Gastroesophageal sphincter (tissue), 4 donors: ENCODE results near the gene UBE2I. TPM values are rescaled to one million over a fixed set of nuclear protein-coding genes. Genes with fewer than 3 reads are reported as not detected.

Source experiments
- ATAC-seq: fragments of 150-250 bp; one replicate; pipeline ENCODE4 v1.9.1; 2016; ENCODE audit warnings: mild to moderate bottlenecking, moderate library complexity
- H3K27ac ChIP-seq, 4 donors: fragments of 200-600 bp; sonication (generic) in 3 of 4; 1 replicate in 3 of 4; 2 replicates in 1 of 4; pipeline ENCODE4 v1.5.1; 2016 to 2019
- H3K27me3 ChIP-seq: fragments of 200-600 bp; sonication (generic); one replicate; pipeline ENCODE4 v1.5.1; 2019
- H3K36me3 ChIP-seq, 2 donors: fragments of 200-600 bp; sonication (generic); one replicate each; pipeline ENCODE4 v1.5.1; 2019; ENCODE audit warnings: control low read depth in 1 of 2
- H3K4me1 ChIP-seq, 3 donors: fragments of 200-600 bp; sonication (generic); 1 replicate in 2 of 3; 2 replicates in 1 of 3; pipeline ENCODE4 v1.5.1; 2016 to 2019; ENCODE audit warnings: control low read depth in 2 of 3
- H3K4me3 ChIP-seq, 2 donors: fragments of 200-600 bp; sonication (generic); one replicate each; pipeline ENCODE4 v1.5.1; 2019; ENCODE audit warnings: mild to moderate bottlenecking in 1 of 2, moderate library complexity in 1 of 2
- H3K9me3 ChIP-seq, 3 donors: fragments of 200-600 bp; sonication (generic); one replicate each; pipeline ENCODE4 v1.5.1; 2017 to 2019; ENCODE audit warnings: control low read depth in 2 of 3
- EP300 ChIP-seq: sonication (generic); formaldehyde crosslinking; IDR thresholded peaks from one replicate; pipeline ENCODE4 v1.6.1; 2017; ENCODE audit warnings: antibody characterized with exemption, mild to moderate bottlenecking
- POLR2A ChIP-seq, 2 donors: fragments of 450-650 bp; IDR thresholded peaks; one replicate each; pipeline ENCODE4 v1.6.1; 2017; ENCODE audit warnings: antibody characterized with exemption in 2 of 2, mild to moderate bottlenecking in 2 of 2, moderate library complexity in 1 of 2
- POLR2AphosphoS5 ChIP-seq: sonication (generic); formaldehyde crosslinking; IDR thresholded peaks from one replicate; pipeline ENCODE4 v1.6.1; 2017; ENCODE audit warnings: antibody characterized with exemption
- WGBS, 2 donors: methylation state at CpG; one replicate each; pipeline ENCODE4 v1.1.5; 2018; ENCODE audit warnings: low coverage in 1 of 2; 5-methylcytosine and 5-hydroxymethylcytosine counted together
- total RNA-seq, 4 donors: library from RNA; depleted of rRNA; stranded (reverse); fragments of >200 nt; gene quantifications; one replicate each; pipeline ENCODE4 v1.1.0, GENCODE V29; 2016
- TF ChIP-seq, protein P1 (sequence below), 4 experiments: fragments of 200-600 bp in 2 of 4; fragments of 450-650 bp in 2 of 4; sonication (generic) in 1 of 4; IDR thresholded peaks; one replicate each; pipeline ENCODE4 v1.5.1; 2017 to 2019; ENCODE audit warnings: antibody characterized with exemption in 4 of 4, mild to moderate bottlenecking in 2 of 4, moderate library complexity in 2 of 4

The UBE2I gene
- total RNA-seq, 4 donors from 2014 or later = 53.3 to 95.9 (median 76.9) TPM

DNA sequence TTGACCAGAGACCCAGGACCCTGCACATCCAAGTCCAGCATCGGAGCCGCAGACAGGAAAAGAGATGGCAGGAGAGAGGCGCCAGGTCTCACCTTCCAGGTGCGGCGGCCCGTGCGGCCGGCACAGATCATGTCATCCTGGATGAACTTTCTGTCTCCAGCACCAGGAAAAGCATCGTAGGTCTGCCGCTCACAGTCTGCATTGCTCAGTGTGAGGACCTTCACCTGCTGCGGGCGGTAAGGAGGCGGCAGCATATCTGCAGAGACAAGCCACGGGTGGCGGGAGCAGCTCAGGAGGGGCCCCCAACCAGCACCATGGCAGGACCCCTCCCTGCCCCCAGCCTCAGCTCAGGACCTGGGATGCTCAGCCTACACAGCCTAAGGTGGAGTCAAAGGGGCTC is 35.6 kb upstream of the UBE2I start:
- peaks cover 0 to 8% (median 0%) of the 10 kb centered on the region in 3 donors for H3K9me3 ChIP-seq
- H3K27me3 ChIP-seq = peaks cover 86% of the 10 kb centered on the region
- H3K4me1 ChIP-seq = peaks cover 0 to 11% (median 3%) of the 10 kb centered on the region in 3 donors
- WGBS, 2 donors = no CpG with 5 or more reads among the region's 15 CpGs
- H3K4me3 ChIP-seq = no peak overlapping the region
- TF ChIP-seq, protein P1, sequence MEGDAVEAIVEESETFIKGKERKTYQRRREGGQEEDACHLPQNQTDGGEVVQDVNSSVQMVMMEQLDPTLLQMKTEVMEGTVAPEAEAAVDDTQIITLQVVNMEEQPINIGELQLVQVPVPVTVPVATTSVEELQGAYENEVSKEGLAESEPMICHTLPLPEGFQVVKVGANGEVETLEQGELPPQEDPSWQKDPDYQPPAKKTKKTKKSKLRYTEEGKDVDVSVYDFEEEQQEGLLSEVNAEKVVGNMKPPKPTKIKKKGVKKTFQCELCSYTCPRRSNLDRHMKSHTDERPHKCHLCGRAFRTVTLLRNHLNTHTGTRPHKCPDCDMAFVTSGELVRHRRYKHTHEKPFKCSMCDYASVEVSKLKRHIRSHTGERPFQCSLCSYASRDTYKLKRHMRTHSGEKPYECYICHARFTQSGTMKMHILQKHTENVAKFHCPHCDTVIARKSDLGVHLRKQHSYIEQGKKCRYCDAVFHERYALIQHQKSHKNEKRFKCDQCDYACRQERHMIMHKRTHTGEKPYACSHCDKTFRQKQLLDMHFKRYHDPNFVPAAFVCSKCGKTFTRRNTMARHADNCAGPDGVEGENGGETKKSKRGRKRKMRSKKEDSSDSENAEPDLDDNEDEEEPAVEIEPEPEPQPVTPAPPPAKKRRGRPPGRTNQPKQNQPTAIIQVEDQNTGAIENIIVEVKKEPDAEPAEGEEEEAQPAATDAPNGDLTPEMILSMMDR (IDR thresholded peaks at IDR 0.05) = no peak
- TF ChIP-seq POLR2A (IDR thresholded peaks at IDR 0.05) (no peak), EP300 (no peak), POLR2AphosphoS5 (no peak)
- H3K36me3 ChIP-seq = no peaks in the 10 kb centered on the region
- H3K27ac ChIP-seq = no peak overlapping the region
- no peak for ATAC-seq

DNA sequence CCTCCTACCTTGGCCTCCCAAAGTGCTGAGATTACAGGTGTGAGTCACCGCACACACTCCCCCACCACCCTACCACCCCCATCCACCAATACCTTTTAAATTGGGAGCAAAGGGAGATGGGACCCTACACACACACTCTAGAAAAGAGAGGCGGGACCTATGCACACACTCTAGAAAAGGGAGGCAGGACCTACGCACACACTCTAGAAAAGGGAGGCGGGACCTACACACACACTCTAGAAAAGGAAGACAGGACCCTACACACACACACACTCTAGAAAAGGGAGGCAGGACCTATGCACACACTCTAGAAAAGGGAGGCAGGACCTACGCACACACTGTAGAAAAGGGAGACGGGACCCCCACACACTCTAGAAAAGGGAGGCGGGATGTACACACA is 34.7 kb upstream of the UBE2I start:
- no peak overlapping the region for H3K4me3 ChIP-seq
- 69% methylated on average over 5 of the region's 7 CpGs; no CpG with 5 or more reads in 1 of the 2 donors for WGBS, 2 donors
- ATAC-seq = no peak
- H3K4me1 ChIP-seq = peaks cover 0 to 11% (median 3%) of the 10 kb centered on the region in 3 donors
- peaks cover 0 to 8% (median 0%) of the 10 kb centered on the region in 3 donors for H3K9me3 ChIP-seq
- no peaks in the 10 kb centered on the region for H3K36me3 ChIP-seq
- H3K27ac ChIP-seq = no peak overlapping the region
- H3K27me3 ChIP-seq = peaks cover 89% of the 10 kb centered on the region
- TF ChIP-seq POLR2A (IDR thresholded peaks at IDR 0.05) = no peak

DNA sequence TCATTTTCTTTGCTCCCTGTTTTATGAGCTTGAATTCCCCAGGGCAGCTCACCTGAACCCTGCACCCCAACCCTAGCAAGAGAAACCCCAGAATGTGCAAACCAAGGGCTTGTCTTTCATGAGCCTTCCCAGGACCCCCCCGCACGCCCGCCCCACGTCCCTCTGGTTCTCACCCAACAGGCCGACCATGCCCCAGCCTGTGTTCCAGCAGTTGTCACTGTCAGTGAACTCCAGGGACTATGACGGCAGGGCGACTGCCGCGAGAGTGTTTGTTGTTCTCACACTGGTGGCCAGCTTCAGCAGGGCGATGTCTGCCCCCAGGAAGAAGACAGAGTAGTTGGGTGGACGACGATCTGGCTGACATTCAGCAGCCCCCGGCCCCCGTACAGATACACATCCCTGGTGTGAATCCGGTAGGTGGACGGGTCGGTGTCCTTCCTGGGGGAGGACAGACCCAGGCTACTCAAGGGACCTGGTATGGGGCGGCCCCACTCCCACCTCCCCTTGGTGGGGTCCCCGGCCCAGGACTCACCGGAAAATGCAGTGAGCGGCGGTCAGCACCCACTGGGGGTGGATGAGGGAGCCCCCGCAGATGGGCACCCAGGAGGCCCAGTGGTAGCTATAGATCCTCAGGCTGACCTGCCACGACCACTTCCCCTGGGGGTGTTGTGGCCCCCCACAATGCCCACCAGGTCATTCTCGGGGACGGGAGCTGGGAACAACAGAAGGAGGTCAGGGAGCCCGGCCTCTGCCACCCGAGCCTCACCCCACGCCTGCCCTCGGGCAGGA is 33.5 kb upstream of the UBE2I start:
- H3K36me3 ChIP-seq = no peaks in the 10 kb centered on the region
- H3K4me1 ChIP-seq = peaks cover 0 to 11% (median 3%) of the 10 kb centered on the region in 3 donors
- WGBS, 2 donors = 50% methylated on average over 2 of the region's 30 CpGs; no CpG with 5 or more reads in 1 of the 2 donors
- no peak for TF ChIP-seq POLR2A (IDR thresholded peaks at IDR 0.05)
- no peak for TF ChIP-seq POLR2AphosphoS5
- no peak for TF ChIP-seq EP300
- TF ChIP-seq, protein P1 (IDR thresholded peaks at IDR 0.05) = no peak
- no peak overlapping the region for H3K27ac ChIP-seq
- H3K27me3 ChIP-seq = peaks cover 88% of the 10 kb centered on the region
- no peak for ATAC-seq
- no peak overlapping the region for H3K4me3 ChIP-seq
- peaks cover 0 to 8% (median 0%) of the 10 kb centered on the region in 3 donors for H3K9me3 ChIP-seq

GRCh38 chr16:1276580-1276878 is 32.9 kb upstream of the UBE2I start:
- no peak overlapping the region for H3K27ac ChIP-seq
- no peak for ATAC-seq
- H3K4me1 ChIP-seq = peaks cover 0 to 7% (median 3%) of the 10 kb centered on the region in 3 donors
- no peaks in the 10 kb centered on the region for H3K36me3 ChIP-seq
- peaks cover 86% of the 10 kb centered on the region for H3K27me3 ChIP-seq
- H3K4me3 ChIP-seq = no peak overlapping the region
- TF ChIP-seq POLR2AphosphoS5 (no peak), EP300 (no peak), POLR2A (IDR thresholded peaks at IDR 0.05) (no peak)
- TF ChIP-seq, protein P1 (IDR thresholded peaks at IDR 0.05) = no peak
- peaks cover 0 to 8% (median 0%) of the 10 kb centered on the region in 3 donors for H3K9me3 ChIP-seq
- WGBS, 2 donors = no CpG with 5 or more reads among the region's 14 CpGs

- 50% methylated on average over 2 of the region's 19 CpGs; no CpG with 5 or more reads in 1 of the 2 donors for WGBS, 2 donors
These were observed 32.3 kb upstream of the UBE2I start for GRCh38 chr16:1277151-1277598.

More at GRCh38 chr16:1277151-1277598, 32.3 kb upstream of the UBE2I start:
- TF ChIP-seq POLR2A (IDR thresholded peaks at IDR 0.05) (no peak), EP300 (no peak), POLR2AphosphoS5 (no peak)
- TF ChIP-seq, protein P1 (IDR thresholded peaks at IDR 0.05) = no peak
- Histone ChIP-seq H3K9me3 (peaks cover 0 to 8% (median 0%) of the 10 kb centered on the region in 3 donors), H3K4me3 (no peak overlapping the region), H3K4me1 (peaks cover 0 to under 1% (median 0%) of the 10 kb centered on the region in 3 donors), H3K27me3 (peaks cover 86% of the 10 kb centered on the region), H3K36me3 (no peaks in the 10 kb centered on the region), H3K27ac (no peak overlapping the region)
- no peak for ATAC-seq
